GM12801 (cell line): Measurements from ENCODE around the gene SLC5A6.

Experiments
- TF ChIP-seq, protein P1 (sequence below): IDR thresholded peaks from one replicate; pipeline ENCODE4 v1.5.1; 2011; ENCODE audit warnings: control low read depth; ENCODE audit not compliant: insufficient read length; ENCODE audit errors: extremely low read depth

The SLC5A6 gene

DNA sequence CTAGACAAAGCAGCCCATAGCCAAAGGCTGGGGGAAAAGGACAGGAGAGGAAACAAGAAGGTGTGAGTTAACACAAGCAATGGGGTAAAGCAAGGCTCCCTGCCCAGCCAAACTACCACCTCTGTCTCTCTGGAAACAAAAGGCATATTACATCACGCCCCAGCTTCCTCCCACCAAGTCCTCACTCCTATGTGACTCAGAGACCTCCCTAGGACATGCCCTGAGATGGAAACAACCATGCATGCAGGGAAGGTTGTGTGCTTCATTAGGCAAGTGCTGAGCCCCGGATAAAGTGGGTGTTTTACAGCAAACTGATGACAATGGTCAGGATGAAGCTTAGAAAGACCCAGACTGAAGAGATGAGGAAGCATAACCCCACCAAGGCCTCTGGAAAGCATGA, 9.2 kb downstream of the SLC5A6 start:
- TF ChIP-seq, protein P1, sequence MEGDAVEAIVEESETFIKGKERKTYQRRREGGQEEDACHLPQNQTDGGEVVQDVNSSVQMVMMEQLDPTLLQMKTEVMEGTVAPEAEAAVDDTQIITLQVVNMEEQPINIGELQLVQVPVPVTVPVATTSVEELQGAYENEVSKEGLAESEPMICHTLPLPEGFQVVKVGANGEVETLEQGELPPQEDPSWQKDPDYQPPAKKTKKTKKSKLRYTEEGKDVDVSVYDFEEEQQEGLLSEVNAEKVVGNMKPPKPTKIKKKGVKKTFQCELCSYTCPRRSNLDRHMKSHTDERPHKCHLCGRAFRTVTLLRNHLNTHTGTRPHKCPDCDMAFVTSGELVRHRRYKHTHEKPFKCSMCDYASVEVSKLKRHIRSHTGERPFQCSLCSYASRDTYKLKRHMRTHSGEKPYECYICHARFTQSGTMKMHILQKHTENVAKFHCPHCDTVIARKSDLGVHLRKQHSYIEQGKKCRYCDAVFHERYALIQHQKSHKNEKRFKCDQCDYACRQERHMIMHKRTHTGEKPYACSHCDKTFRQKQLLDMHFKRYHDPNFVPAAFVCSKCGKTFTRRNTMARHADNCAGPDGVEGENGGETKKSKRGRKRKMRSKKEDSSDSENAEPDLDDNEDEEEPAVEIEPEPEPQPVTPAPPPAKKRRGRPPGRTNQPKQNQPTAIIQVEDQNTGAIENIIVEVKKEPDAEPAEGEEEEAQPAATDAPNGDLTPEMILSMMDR = no peak

DNA sequence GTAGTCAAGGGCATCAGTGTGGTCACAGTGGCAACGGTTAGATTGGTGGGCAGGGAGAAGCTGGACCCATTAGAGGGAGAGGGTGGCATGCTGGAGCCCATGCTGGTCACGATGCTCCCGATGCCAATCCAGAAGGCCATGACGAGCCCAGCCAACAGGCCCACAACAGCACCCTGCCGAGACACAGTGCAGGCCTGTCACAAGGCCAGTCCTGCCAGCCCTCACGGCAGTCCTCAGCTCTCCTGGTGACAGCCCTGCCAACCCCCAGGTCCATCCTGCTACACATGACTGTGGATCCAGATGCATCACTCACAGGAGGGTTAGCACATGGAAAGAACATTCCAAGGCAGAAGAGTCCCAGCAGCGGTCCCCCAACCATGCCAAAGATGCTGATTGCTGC, 10.4 kb downstream of the SLC5A6 start:
- TF ChIP-seq, protein P1 = no peak

DNA sequence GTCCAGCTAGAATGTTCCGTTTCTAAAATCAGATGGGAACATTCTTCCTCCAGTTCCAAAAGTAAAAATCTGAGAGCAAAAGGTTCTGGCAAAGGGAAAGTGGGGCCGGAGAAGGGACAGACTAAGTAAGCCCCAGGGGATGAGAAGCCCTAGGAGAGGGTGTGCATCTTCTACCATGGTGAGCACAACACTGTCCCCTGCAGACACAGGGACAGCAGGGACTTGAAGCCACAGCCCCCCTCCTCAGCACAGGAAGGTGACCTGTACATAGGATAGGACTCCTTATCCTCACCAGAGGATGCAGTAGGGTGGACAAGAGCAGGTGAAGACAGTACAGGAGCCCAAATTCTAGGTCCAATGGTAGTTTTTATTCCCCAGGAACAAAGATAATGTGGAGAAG, 12.8 kb downstream of the SLC5A6 start:
- TF ChIP-seq, protein P1 = no peak

DNA sequence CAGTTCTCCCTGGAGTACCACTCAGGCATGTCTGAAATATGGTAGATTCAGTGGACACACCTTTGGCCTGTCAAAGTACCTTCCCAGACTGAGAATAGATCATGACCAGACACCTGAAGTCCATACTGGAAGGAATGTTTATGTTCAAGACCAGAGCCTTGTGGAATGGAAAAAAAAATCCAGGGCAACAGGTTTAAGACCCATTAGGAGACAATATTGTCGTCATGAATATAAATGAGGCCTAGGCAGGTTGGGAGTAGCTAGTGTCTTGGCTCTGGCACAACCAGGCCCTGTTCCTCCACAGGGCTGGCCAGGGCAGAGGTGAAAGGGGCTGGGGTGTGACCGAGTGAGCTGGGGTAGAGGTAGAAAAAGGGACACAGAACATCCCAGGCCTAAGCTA, 13.4 kb downstream of the SLC5A6 start:
- TF ChIP-seq, protein P1 = no peak

DNA sequence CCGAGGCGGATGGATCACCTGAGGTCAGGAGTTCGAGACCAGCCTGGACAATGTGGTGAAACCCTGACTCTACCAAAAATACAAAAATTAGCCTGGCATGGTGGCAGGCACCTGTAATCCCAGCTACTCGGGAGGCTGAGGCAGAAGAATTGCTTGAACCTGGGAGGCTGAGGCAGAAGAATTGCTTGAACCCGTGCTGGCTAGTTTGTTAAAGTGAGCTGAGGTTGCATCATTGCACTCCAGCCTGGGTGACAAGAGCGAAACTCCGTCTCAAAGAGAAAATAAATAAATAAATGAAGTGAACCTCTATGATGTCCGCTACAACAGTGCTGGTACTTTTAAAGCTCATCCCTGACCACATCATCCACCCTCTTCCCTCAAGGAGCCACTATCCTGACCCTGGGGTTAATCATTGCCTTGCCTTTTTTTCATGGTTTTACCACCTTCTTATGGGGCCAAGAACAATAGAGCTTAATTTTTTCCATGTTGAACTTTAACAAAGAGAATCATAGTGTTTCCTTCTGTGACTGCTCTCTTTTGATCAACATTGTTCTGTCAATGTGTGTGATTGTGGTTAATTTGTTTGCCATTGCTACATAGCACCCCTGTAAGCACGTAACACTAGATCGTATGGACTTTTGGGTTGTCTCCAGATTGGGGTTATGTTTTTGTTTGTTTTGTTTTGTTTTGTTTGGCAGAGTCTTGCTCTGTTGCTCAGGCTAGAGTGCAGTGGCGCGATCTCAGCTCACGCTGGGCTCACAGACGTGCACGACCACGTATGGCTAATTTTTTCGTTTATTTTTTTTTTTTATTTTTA, 17.3 kb downstream of the SLC5A6 start:
- TF ChIP-seq, protein P1 = no peak

DNA sequence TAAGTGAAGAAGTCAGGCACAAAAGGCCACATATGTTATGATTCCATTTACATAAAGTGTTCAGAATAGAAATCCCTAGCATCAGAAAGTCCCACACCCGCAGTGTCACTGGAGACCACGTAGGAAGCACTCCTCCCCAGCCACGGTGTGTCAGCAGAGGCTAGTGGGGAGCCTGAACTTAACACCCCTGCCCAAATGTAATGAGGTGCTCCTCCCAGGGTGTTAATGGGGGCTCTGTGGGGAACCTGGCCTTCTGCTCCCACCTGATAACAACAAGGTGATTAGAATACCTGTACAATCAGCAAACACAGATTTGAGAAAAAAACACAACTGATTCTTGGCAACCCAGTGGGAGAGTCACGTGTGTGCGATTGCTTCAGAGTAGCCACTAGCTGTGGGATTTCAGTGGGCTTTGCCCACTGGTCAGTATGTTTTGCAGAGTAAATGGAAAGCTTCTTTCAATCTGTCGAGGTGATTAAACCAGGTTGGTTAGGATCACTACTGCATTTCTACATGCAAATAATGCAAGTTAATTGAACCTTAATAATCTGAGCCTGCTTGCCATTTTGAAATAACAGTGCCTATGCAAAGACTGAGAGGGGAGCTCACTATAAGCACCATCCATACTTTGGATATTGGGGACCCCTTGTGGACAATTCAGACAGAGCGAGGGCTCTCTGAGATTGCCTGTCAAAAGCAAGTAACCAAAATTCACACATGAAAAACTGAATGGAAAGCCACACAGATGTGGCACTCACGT, 20.8 kb downstream of the SLC5A6 start:
- TF ChIP-seq, protein P1 = no peak

DNA sequence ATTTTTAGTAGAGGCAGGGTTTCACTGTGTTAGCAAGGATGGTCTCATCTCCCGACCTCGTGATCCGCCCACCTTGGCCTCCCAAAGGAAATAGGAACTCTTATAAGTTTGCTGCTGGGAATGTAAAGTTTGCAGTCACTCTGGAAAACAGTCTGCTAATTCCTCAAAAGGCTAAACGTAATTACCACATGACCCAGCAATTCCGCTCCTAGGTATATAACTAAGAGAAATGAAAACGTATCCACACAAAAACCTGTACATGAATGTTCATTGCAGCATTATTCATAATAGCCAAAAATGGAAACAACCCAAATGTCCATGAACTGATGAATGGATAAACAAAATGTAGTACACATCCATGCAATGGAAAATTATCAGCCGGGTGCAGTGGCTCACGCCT, 22.1 kb downstream of the SLC5A6 start:
- TF ChIP-seq, protein P1 = no peak
